GM12874 (cell line): ENCODE results near the gene KRT81.

Experiments used
- TF ChIP-seq, protein P1 (sequence below): IDR thresholded peaks from 2 replicates; pipeline ENCODE4 v1.5.1; 2011; ENCODE audit warnings: low read depth, mild to moderate bottlenecking, control low read depth, low read length, moderate library complexity; ENCODE audit not compliant: insufficient read depth

KRT81 gene

DNA sequence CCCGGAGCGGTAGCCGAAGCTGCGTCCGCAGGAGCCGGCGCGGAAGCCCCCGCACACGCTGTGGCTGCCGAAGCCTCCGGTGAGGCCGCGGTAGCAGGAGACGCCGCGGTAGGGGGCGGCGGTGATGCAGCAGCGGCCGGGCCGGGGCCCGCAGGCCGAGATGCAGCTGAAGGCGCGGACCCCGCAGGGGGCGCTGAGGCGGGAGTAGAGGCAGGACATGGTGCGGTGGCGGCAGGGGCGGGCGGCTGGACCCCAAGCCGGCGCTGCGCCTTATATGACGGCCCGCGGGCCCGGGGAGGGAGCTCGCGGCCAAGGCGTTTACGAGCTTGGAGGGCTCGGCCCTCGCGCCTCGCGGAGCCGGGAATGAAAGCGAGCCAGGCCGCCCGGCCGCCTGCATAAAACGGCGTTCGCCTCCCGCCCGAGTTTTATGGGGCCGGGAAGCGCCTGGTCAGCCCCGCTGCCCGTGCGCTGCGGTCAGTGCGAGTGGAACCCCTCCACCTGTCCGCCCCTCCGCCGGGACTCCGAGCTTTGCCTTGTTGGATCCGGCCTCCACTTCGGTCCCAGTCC, 32.9 kb downstream of the KRT81 start:
- TF ChIP-seq, protein P1, sequence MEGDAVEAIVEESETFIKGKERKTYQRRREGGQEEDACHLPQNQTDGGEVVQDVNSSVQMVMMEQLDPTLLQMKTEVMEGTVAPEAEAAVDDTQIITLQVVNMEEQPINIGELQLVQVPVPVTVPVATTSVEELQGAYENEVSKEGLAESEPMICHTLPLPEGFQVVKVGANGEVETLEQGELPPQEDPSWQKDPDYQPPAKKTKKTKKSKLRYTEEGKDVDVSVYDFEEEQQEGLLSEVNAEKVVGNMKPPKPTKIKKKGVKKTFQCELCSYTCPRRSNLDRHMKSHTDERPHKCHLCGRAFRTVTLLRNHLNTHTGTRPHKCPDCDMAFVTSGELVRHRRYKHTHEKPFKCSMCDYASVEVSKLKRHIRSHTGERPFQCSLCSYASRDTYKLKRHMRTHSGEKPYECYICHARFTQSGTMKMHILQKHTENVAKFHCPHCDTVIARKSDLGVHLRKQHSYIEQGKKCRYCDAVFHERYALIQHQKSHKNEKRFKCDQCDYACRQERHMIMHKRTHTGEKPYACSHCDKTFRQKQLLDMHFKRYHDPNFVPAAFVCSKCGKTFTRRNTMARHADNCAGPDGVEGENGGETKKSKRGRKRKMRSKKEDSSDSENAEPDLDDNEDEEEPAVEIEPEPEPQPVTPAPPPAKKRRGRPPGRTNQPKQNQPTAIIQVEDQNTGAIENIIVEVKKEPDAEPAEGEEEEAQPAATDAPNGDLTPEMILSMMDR: no peak

DNA sequence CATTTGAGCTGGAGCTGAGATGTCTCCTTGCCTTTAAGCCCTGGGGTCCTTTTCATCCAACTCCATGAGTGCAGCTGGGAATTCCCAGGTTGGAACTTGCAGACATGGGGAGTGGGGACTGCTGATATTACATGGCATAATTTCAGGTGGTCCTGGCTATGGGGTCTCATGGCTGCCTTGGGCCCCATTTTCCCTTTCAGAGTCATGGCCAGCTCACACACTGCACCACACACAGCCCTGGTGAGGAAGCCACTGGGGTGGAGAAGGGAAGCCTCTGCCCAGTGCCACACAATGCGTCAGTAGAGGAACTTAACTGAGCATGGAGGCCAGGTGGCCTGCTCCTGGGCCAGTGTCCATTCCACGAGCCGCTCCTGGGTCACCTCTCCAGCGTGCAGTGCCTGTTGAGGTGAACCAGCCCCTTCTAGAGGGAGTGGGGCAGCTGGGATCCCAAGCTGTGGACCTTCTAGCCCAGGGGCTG, 34.2 kb downstream of the KRT81 start:
- TF ChIP-seq, protein P1: no peak

DNA sequence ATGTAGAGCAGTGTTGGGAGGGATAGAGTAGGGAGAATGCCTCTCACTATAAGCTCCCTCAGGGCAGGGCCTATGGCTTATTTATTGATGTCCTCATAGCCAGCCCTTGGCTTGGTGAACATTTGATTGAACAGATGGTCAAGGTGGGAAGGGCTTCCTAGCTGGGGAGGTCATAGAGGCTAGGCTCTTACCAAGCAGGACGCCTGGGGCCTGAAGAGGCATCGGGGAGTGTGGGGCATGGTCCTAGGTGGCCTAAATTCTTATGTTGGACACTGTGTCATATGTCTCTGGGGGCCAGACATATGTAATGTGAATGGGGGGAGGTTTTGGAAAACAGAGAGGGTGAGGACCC, 34.8 kb downstream of the KRT81 start:
- TF ChIP-seq, protein P1: no peak

DNA sequence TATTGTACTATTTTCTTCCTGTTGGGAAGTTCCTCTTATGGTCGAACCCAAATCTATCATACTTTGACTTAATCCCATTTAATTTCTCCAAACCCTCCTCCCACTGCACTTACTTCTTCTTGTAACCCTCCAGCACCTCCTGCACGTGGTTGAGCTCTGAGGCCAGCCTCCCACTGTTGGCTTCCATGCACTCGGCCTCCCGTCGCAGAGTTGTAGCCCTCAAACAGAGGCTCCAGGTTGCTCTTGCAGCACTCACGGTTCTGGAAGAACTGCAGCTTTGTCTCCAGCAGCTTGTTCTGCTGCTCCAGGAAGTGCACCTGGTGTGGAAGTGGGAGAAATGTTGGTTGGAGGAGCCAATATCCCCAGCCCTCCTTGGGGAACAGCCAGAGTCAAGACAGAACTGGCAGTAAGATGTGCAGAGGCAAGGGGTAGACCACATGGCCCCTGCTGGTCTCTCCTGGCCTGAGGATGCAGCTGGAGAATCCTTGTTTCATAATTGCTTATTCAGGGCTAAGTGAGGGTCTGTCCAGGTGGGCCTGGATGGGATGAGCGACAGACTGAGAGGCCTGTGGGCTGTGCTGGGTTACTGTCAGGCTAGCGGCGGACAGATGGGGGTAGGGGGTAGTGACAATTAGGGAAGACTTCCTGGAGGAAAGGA, 35.3 kb downstream of the KRT81 start:
- TF ChIP-seq, protein P1: no peak

DNA sequence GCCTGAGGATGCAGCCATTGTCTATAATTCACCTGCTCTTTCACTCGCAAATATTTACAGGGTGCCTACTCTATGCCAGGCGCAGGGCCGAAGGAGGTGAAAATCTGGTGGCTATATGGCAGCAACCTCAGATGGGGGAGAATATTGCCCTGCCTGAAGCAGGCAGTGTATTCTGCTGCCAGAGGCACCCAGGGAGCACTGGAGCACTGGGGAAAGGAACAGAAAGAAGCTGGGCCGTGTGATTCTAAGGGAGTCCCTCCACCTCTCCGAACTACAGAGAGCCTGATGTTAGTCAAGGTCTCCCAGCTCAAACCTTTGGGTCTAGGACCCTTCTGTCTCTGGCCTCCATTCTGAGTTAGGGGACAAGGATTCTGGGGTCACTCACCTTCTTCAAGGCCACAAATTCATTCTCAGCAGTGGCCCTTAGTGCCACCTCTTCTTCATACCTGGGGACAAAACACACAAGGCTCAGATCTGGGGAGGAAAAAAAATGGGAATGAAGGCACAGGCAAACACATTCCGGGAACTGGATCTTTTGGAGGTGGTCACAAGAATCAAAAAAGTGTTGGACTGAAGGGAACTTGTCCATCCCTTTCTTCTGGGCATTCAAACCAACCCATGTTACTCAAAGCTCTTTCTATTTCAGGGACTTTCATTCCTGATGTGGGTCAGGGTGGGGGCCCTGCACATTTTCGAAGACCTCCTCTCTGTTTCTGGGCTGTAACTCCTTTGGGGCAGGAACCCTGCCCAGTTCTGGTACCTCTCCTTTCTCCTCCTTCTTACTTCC, 36.2 kb downstream of the KRT81 start:
- TF ChIP-seq, protein P1: no peak

DNA sequence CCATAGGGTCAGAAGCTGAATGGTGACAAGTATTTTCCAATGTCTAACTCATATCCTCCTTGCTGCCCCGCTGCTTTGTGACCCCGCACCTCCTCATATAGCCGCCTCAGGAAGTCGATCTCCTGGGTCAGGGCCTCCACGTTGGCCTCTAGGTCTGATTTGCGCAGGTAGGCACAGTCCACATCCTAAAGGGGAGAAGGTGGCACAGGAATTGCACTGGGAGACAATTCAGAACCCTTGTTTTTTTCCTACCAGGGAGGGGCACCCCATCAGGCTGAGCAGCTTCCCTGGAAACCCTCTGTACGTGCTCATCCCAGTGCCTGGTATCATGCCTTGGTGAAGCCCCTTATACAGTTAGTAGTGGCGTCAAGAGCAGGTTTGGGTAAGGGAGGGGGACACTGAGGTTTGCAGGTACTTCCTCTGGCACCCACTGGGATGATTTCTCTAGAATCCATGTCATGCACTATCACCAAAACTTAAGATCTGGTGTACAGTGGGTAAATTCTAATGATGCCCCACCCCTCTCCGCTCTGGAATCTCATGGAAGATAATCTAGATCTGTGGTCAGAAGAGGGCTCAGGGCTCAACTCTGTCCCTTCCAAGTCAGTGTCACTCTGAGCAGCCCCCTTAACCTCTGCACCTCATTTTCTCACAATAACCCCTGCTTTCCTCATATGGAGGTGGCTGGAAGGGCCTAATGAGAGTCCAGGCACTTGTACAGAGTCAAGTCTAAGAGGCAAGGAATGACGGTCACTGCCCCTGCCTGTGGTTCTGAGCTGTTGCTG, 37.0 kb downstream of the KRT81 start:
- TF ChIP-seq, protein P1: no peak
